ENCODE data around the gene FOXN3.

Gene FOXN3

GRCh38 chr14:89445273-89445973, 28.4 kb upstream of the FOXN3 start:
- H3K4me3 ChIP-seq (ENCODE audit: low read depth, low read length) = no peak overlapping the region
- H3K4me1 ChIP-seq (ENCODE audit: control insufficient read depth, insufficient read depth, low read length) = peaks cover 24% of the 10 kb centered on the region
- H3K27ac ChIP-seq (ENCODE audit: low read depth, low read length) = no peak overlapping the region

GRCh38 chr14:89444516-89445125, 27.6 kb upstream of the FOXN3 start:
- Histone ChIP-seq H3K9ac (ENCODE audit: low read depth, low read length) (no peak overlapping the region), H3K27ac (ENCODE audit: low read depth, low read length) (no peak overlapping the region), H3K27me3 (ENCODE audit: control insufficient read depth, insufficient read depth, low read length) (no peaks in the 10 kb centered on the region), H3K4me3 (ENCODE audit: low read depth, low read length) (no peak overlapping the region), H3K36me3 (ENCODE audit: control insufficient read depth, insufficient read depth, low read length) (no peaks in the 10 kb centered on the region), H3K4me1 (ENCODE audit: control insufficient read depth, insufficient read depth, low read length) (peaks cover 30% of the 10 kb centered on the region), H3K9me3 (ENCODE audit: control insufficient read depth, insufficient read depth, low read length) (no peaks in the 10 kb centered on the region)

More at GRCh38 chr14:89445273-89445973, 28.4 kb upstream of the FOXN3 start:
- no peaks in the 10 kb centered on the region for H3K27me3 ChIP-seq (ENCODE audit: control insufficient read depth, insufficient read depth, low read length)
- no peaks in the 10 kb centered on the region for H3K9me3 ChIP-seq (ENCODE audit: control insufficient read depth, insufficient read depth, low read length)
- no peak overlapping the region for H3K9ac ChIP-seq (ENCODE audit: low read depth, low read length)
- H3K36me3 ChIP-seq (ENCODE audit: control insufficient read depth, insufficient read depth, low read length) = no peaks in the 10 kb centered on the region

- no peak overlapping the region for H3K27ac ChIP-seq (ENCODE audit: low read depth, low read length)
- H3K27me3 ChIP-seq (ENCODE audit: control insufficient read depth, insufficient read depth, low read length) = no peaks in the 10 kb centered on the region
- no peak overlapping the region for H3K9ac ChIP-seq (ENCODE audit: low read depth, low read length)
- H3K4me1 ChIP-seq (ENCODE audit: control insufficient read depth, insufficient read depth, low read length) = peaks cover 34% of the 10 kb centered on the region
- no peak overlapping the region for H3K4me3 ChIP-seq (ENCODE audit: low read depth, low read length)
- H3K9me3 ChIP-seq (ENCODE audit: control insufficient read depth, insufficient read depth, low read length) = no peaks in the 10 kb centered on the region
- H3K36me3 ChIP-seq (ENCODE audit: control insufficient read depth, insufficient read depth, low read length) = no peaks in the 10 kb centered on the region
These were observed 27.0 kb upstream of the FOXN3 start for GRCh38 chr14:89444044-89444443.

GRCh38 chr14:89443042-89443629, 26.1 kb upstream of the FOXN3 start:
- Histone ChIP-seq H3K27me3 (ENCODE audit: control insufficient read depth, insufficient read depth, low read length) (no peaks in the 10 kb centered on the region), H3K4me3 (ENCODE audit: low read depth, low read length) (no peak overlapping the region), H3K9ac (ENCODE audit: low read depth, low read length) (no peak overlapping the region), H3K4me1 (ENCODE audit: control insufficient read depth, insufficient read depth, low read length) (peaks cover 35% of the 10 kb centered on the region), H3K27ac (ENCODE audit: low read depth, low read length) (peak overlapping the region; percentile 99), H3K36me3 (ENCODE audit: control insufficient read depth, insufficient read depth, low read length) (no peaks in the 10 kb centered on the region), H3K9me3 (ENCODE audit: control insufficient read depth, insufficient read depth, low read length) (no peaks in the 10 kb centered on the region)

- Histone ChIP-seq H3K36me3 (ENCODE audit: control insufficient read depth, insufficient read depth, low read length) (no peaks in the 10 kb centered on the region), H3K4me3 (ENCODE audit: low read depth, low read length) (no peak overlapping the region), H3K27me3 (ENCODE audit: control insufficient read depth, insufficient read depth, low read length) (no peaks in the 10 kb centered on the region), H3K27ac (ENCODE audit: low read depth, low read length) (peak overlapping the region; percentile 99), H3K4me1 (ENCODE audit: control insufficient read depth, insufficient read depth, low read length) (peaks cover 41% of the 10 kb centered on the region), H3K9ac (ENCODE audit: low read depth, low read length) (peak overlapping the region; percentile 16; the same call in 1 of the 2 replicates), H3K9me3 (ENCODE audit: control insufficient read depth, insufficient read depth, low read length) (no peaks in the 10 kb centered on the region)
These were observed 25.2 kb upstream of the FOXN3 start for GRCh38 chr14:89442280-89442679.

- peak overlapping the region; percentile 99 for H3K27ac ChIP-seq (ENCODE audit: low read depth, low read length)
These were observed 24.2 kb upstream of the FOXN3 start for GRCh38 chr14:89440986-89441909.

GRCh38 chr14:89435892-89436656, 19.0 kb upstream of the FOXN3 start:
- H3K4me3 ChIP-seq (ENCODE audit: low read depth, low read length) = no peak overlapping the region
- H3K27me3 ChIP-seq (ENCODE audit: control insufficient read depth, insufficient read depth, low read length) = no peaks in the 10 kb centered on the region
- H3K27ac ChIP-seq (ENCODE audit: low read depth, low read length) = no peak overlapping the region
- no peaks in the 10 kb centered on the region for H3K36me3 ChIP-seq (ENCODE audit: control insufficient read depth, insufficient read depth, low read length)
- H3K4me1 ChIP-seq (ENCODE audit: control insufficient read depth, insufficient read depth, low read length) = peaks cover 30% of the 10 kb centered on the region
- H3K9ac ChIP-seq (ENCODE audit: low read depth, low read length) = no peak overlapping the region
- H3K9me3 ChIP-seq (ENCODE audit: control insufficient read depth, insufficient read depth, low read length) = no peaks in the 10 kb centered on the region

More at GRCh38 chr14:89440986-89441909, 24.2 kb upstream of the FOXN3 start:
- H3K27me3 ChIP-seq (ENCODE audit: control insufficient read depth, insufficient read depth, low read length) = no peaks in the 10 kb centered on the region
- H3K36me3 ChIP-seq (ENCODE audit: control insufficient read depth, insufficient read depth, low read length) = no peaks in the 10 kb centered on the region
- peak overlapping the region; percentile 45 for H3K4me3 ChIP-seq (ENCODE audit: low read depth, low read length)
- peaks cover 41% of the 10 kb centered on the region for H3K4me1 ChIP-seq (ENCODE audit: control insufficient read depth, insufficient read depth, low read length)
- H3K9ac ChIP-seq (ENCODE audit: low read depth, low read length) = peak overlapping the region; percentile 57
- H3K9me3 ChIP-seq (ENCODE audit: control insufficient read depth, insufficient read depth, low read length) = no peaks in the 10 kb centered on the region

- no peak overlapping the region for H3K27ac ChIP-seq (ENCODE audit: low read depth, low read length)
- no peaks in the 10 kb centered on the region for H3K27me3 ChIP-seq (ENCODE audit: control insufficient read depth, insufficient read depth, low read length)
- H3K4me1 ChIP-seq (ENCODE audit: control insufficient read depth, insufficient read depth, low read length) = peaks cover 32% of the 10 kb centered on the region
- H3K9me3 ChIP-seq (ENCODE audit: control insufficient read depth, insufficient read depth, low read length) = no peaks in the 10 kb centered on the region
- H3K9ac ChIP-seq (ENCODE audit: low read depth, low read length) = no peak overlapping the region
- H3K4me3 ChIP-seq (ENCODE audit: low read depth, low read length) = no peak overlapping the region
- H3K36me3 ChIP-seq (ENCODE audit: control insufficient read depth, insufficient read depth, low read length) = no peaks in the 10 kb centered on the region
These were observed 18.5 kb upstream of the FOXN3 start for GRCh38 chr14:89435492-89435891.

GRCh38 chr14:89432226-89432625, 15.2 kb upstream of the FOXN3 start:
- Histone ChIP-seq H3K9me3 (ENCODE audit: control insufficient read depth, insufficient read depth, low read length) (no peaks in the 10 kb centered on the region), H3K36me3 (ENCODE audit: control insufficient read depth, insufficient read depth, low read length) (no peaks in the 10 kb centered on the region), H3K9ac (ENCODE audit: low read depth, low read length) (no peak overlapping the region), H3K27ac (ENCODE audit: low read depth, low read length) (peak overlapping the region; percentile 47), H3K4me1 (ENCODE audit: control insufficient read depth, insufficient read depth, low read length) (peaks cover 40% of the 10 kb centered on the region), H3K27me3 (ENCODE audit: control insufficient read depth, insufficient read depth, low read length) (no peaks in the 10 kb centered on the region), H3K4me3 (ENCODE audit: low read depth, low read length) (no peak overlapping the region)

All from HUES48 (cell line).